Psoas muscle (tissue), 8 donors: ENCODE results near the gene ZNF683. TPM values are rescaled to one million over a fixed set of nuclear protein-coding genes. Genes with fewer than 3 reads are reported as not detected.
"Not testable (repeated sequence)": the region's sequence is repeated elsewhere in the genome, so short reads cannot be mapped to it uniquely, and the experiment has no call there.

ENCODE experiments used
- ATAC-seq, 4 donors: fragments of 200-7000 bp; cut with Tn5 transposase; one replicate each; pipeline ENCODE4 v1.9.1; 2020; ENCODE audit warnings: moderate library complexity in 3 of 4, mild to moderate bottlenecking in 2 of 4
- DNase-seq, 2 donors: peaks; one replicate each; pipeline ENCODE4 v3.0.0-alpha.2; 2020
- H3K27ac ChIP-seq: fragments of 200-600 bp; one replicate; pipeline ENCODE4 v1.8.0; 2022
- H3K27me3 ChIP-seq, 3 donors: fragments of 200-600 bp in 1 of 3; one replicate each; pipeline versions ENCODE4 v1.6.1 to v1.8.0; 2013 to 2022; ENCODE audit warnings: low read length in 2 of 3, mild to moderate bottlenecking in 2 of 3, moderate library complexity in 1 of 3; ENCODE audit not compliant: insufficient read depth in 3 of 3
- H3K36me3 ChIP-seq, 2 donors: fragments of 200-600 bp in 1 of 2; one replicate each; pipeline versions ENCODE4 v1.6.1 to v1.8.0; 2013 to 2022; ENCODE audit warnings: low read depth in 1 of 2, mild to moderate bottlenecking in 1 of 2, moderate library complexity in 1 of 2; ENCODE audit not compliant: insufficient read depth in 1 of 2
- H3K4me1 ChIP-seq: fragments of 200-600 bp; one replicate; pipeline ENCODE4 v1.8.0; 2022
- H3K4me3 ChIP-seq: fragments of 200-600 bp; one replicate; pipeline ENCODE4 v1.8.0; 2022; ENCODE audit warnings: mild to moderate bottlenecking
- H3K9me3 ChIP-seq: fragments of 200-600 bp; one replicate; pipeline ENCODE4 v1.8.0; 2022
- WGBS, 3 donors: extraction: QIAGEN DNeasy Blood & Tissue Kit; methylation state at CpG; one replicate each; pipeline versions ENCODE4 v1.1.6 to v1.1.7; 2013; 5-methylcytosine and 5-hydroxymethylcytosine counted together
- intact Hi-C, 2 donors: fragments of 100-400 bp; cut with DNase I; formaldehyde crosslinking; loops; one replicate each; pipeline versions ENCODE4 v1.11.0 to v1.14.2; 2022
- polyA plus RNA-seq, 3 donors: library from polyadenylated mRNA; stranded (reverse); fragments of 200-250 nt; gene quantifications; one replicate each; pipeline ENCODE4 v1.2.3, GENCODE V29; 2013
- total RNA-seq, 4 donors: library from RNA; stranded (reverse); fragmentation: NEBNext Ultra II Directional in 2 of 4; extraction: Animal tissue kit (Norgen Biotek cat#: 25700) in 2 of 4; gene quantifications; one replicate each; pipeline versions ENCODE4 v1.2.1 to v1.2.4, GENCODE V29; 2021 to 2023
- TF ChIP-seq, protein P1 (sequence below): fragments of 200-600 bp; IDR thresholded peaks from one replicate; pipeline ENCODE4 v1.8.0; 2022; ENCODE audit warnings: antibody characterized with exemption
- donor health status: healthy with polysubstance abuse.
- donor health status: DM: no; HTN: no; CAD: no; lungs with moderate emphysema.
- donor health status: Bipolar disorder and iron deficiency.
- donor health status: healthy.
- donor health status: DM: yes; HTN: yes; CAD: no.
- donor health status: DM: no; HTN: no; CAD: no.
- donor health status: DM: no; HTN: no; CAD: no.
- donor health status: DM: yes; HTN: yes; CAD: no.

Gene ZNF683
- total and polyA plus RNA-seq, 7 donors: 0.06 TPM; not detected in 6

DNA sequence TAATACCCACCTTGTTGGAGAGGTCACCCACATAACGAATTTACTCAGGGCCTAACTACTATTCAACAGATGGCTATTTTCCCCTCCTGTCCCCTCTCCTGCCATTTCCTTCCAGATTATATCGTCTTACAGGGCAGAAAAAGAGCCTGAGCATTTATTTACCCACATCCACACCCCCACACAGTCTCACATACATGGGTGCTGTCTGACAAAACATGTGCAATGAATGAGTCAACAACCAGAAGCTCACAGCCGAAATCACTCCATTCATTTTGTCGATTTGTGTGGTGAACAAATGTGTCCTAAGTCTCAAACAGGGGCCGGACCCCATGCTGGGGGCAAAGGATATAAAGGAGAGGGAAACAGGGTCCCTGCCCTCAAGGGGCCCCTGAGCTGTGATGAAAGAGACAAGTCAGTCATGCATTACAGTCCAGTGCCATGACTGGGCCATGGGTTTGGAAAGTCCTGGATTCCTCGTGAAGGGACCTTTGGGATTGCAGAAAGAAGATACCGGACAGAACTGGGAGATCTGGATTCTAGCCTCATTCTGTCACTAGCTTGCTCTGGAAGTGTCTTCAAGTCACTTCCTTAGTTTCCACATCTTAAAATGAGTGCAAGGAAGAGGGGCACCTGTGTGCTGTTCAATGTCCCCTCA lies 16.4 kb upstream of the ZNF683 start:
- DNase-seq (no peak), ATAC-seq (no peak)
- Histone ChIP-seq H3K4me3 (no peak overlapping the region), H3K9me3 (no peaks in the 10 kb centered on the region), H3K36me3 (no peaks in the 10 kb centered on the region), H3K27ac (no peak overlapping the region), H3K4me1 (no peaks in the 10 kb centered on the region), H3K27me3 (peaks cover 0 to 5% (median 0%) of the 10 kb centered on the region in 3 donors)
- intact Hi-C loops: no loop called here
- TF ChIP-seq, protein P1, sequence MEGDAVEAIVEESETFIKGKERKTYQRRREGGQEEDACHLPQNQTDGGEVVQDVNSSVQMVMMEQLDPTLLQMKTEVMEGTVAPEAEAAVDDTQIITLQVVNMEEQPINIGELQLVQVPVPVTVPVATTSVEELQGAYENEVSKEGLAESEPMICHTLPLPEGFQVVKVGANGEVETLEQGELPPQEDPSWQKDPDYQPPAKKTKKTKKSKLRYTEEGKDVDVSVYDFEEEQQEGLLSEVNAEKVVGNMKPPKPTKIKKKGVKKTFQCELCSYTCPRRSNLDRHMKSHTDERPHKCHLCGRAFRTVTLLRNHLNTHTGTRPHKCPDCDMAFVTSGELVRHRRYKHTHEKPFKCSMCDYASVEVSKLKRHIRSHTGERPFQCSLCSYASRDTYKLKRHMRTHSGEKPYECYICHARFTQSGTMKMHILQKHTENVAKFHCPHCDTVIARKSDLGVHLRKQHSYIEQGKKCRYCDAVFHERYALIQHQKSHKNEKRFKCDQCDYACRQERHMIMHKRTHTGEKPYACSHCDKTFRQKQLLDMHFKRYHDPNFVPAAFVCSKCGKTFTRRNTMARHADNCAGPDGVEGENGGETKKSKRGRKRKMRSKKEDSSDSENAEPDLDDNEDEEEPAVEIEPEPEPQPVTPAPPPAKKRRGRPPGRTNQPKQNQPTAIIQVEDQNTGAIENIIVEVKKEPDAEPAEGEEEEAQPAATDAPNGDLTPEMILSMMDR: no peak
- WGBS, 3 donors: 69 to 76% (median 75%) methylated on average over 7 of the region's 7 CpGs

DNA sequence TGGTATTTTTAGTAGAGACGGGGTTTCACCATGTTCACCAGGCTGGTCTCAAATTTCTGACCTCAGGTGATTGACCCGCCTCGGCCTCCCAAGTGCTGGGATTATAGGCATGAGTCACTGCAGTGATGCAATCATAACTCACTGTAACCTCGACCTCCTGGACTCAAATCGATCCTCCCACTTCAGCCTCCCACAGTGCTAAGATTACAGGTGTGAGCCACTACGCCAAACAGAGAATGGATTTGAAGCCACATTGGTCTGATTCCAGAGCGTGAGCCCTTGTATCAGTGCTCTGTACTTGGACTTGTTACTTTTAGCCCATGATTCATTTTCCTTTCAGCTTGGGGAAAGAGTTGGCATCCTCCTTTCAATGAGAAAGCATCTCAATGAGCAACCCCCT lies 14.9 kb upstream of the ZNF683 start:
- no peak for ATAC-seq
- DNase-seq: no peak
- intact Hi-C loops: no loop called here
- TF ChIP-seq, protein P1: no peak
- 38 to 54% (median 49%) methylated on average over 7 of the region's 7 CpGs for WGBS, 3 donors
- Histone ChIP-seq H3K9me3 (no peaks in the 10 kb centered on the region), H3K4me3 (no peak overlapping the region), H3K36me3 (no peaks in the 10 kb centered on the region), H3K4me1 (no peaks in the 10 kb centered on the region), H3K27me3 (peaks cover 0 to 5% (median 0%) of the 10 kb centered on the region in 3 donors), H3K27ac (no peak overlapping the region)

DNA sequence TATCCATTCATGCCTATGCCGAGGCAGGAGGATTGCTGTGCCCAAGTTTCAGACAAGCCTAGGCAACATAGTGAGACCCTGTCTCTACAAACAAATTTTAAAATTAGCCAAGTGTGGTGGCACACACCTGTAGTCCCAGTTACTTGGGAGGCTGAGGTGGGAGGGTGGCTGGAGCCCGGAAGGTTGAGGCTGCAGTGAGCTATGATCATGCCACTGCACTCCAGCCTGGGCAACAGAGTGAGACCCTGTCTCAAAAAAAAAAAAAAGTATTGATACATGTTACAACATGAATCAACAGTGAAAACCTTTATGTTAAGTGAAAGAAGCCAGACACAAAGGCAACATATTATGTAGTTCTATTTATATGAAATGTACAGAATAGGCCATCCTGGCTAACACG lies 12.5 kb upstream of the ZNF683 start:
- intact Hi-C loops, ATAC-seq, H3K4me3 ChIP-seq, H3K27me3 ChIP-seq, H3K4me1 ChIP-seq, H3K36me3 ChIP-seq, H3K9me3 ChIP-seq, DNase-seq, H3K27ac ChIP-seq: not testable (repeated sequence)
- WGBS, 3 donors: 80 to 92% (median 88%) methylated on average over 3 of the region's 3 CpGs

DNA sequence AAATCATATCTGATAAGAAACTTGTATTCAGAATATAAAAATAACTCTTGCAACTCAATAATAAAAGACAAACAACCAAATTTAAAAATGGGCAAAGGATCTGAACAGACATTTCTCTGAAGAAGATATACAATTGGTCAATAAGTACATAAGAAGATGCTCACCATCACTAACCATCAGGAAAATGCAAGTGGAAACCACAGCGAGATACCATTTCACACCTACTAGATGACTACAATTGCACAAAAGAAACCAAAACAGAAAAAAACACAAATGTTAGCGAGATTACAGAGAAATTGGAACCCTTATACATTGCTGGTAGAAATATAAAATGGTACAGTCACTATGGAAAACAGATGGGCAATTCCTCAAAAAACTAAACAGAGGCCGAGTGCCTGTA lies 11.5 kb upstream of the ZNF683 start:
- Histone ChIP-seq H3K4me3 (no peak overlapping the region), H3K36me3 (no peaks in the 10 kb centered on the region), H3K27ac (no peak overlapping the region), H3K4me1 (no peaks in the 10 kb centered on the region), H3K27me3 (peaks cover 0 to 5% (median 3%) of the 10 kb centered on the region in 3 donors), H3K9me3 (no peaks in the 10 kb centered on the region)
- WGBS, 3 donors: 74 to 78% (median 76%) methylated on average over 3 of the region's 3 CpGs
- DNase-seq (no peak), ATAC-seq (no peak)
- intact Hi-C loops: no loop called here
- TF ChIP-seq, protein P1: no peak

DNA sequence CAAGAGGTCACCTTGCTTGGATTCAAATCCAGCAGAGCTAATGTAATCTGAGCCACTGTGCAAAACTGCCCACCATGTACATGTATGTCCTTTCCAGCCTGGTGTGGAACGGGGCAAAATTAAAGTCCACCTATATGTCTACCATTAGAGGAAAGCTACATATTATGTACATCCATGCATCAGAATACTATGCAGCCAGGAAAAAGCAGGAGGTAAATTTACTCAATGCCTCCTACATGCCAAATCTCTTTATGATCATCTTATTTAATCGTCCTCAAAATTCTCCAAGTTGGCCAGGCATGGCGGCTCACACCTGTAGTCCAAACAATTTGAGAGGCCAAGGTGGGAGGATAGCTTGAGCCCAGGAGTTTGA lies 6.3 kb upstream of the ZNF683 start:
- ATAC-seq: no peak
- intact Hi-C loops: no loop called here
- Histone ChIP-seq H3K4me1 (no peaks in the 10 kb centered on the region), H3K9me3 (no peaks in the 10 kb centered on the region), H3K27me3 (peaks cover 0 to 8% (median under 1%) of the 10 kb centered on the region in 3 donors), H3K4me3 (no peak overlapping the region), H3K27ac (no peak overlapping the region), H3K36me3 (no peaks in the 10 kb centered on the region)
- 89 to 93% (median 93%) methylated on average over 3 of the region's 3 CpGs for WGBS, 3 donors
- no peak for DNase-seq
- TF ChIP-seq, protein P1: no peak
